HG03108 (cell line): Measurements from ENCODE around the gene ZNHIT2.
"Not testable (repeated sequence)": the region's sequence is repeated elsewhere in the genome, so short reads cannot be mapped to it uniquely, and the experiment has no call there.

ENCODE experiments used
- ATAC-seq: cut with Tn5 transposase; IDR thresholded peaks from one replicate; pipeline ENCODE4 v1.9.1; 2021; ENCODE audit warnings: moderate library complexity; ENCODE audit not compliant: unreplicated experiment

The ZNHIT2 gene

GRCh38 chr11:65117206-65118096 is at the start of gene ZNHIT2:
ZNHIT2 (minus strand) TSS chr11:65117701; CDS start chr11:65117653, 48 bp downstream.
- peak; percentile 60 for ATAC-seq

DNA sequence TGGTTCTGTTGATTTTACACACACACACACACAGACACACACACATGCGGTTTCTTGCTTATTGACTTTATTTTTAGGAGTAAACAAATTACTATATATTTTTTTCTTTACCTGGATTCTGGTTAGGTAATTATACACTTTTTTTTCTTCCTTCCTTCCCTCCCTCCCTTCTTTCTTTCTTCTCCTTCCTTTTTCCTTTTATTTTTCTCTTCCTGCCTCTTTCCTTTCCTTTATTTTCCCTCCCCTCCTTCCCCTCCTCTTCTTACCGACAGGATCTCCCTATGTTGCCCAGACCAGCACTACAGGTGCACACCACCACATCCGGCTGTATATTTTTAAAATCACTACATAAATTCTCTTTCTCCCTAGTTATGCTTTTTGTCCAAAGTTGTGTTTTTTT is 49.4 kb upstream of the ZNHIT2 start:
- no peak for ATAC-seq

GRCh38 chr11:65165410-65166317 is 48.2 kb upstream of the ZNHIT2 start:
- no peak for ATAC-seq

DNA sequence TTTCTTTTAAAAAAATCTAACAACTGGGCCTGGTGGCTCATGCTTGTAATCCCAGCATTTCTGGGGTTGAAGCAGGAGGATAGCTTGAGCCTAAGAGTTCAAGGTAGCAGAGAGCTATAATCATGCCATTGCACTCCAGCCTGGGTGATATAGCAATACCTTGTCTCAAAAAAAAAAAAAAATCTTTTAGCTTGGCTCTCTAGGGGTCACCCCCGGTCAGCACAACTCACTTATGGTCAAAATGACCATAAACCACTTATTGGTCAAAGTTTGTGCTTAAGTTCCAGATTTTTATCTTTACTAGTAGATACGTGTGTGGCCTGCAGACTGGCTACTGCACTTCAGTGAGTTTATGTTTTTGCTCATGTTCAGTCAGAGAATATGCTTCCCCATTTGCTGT is 46.2 kb upstream of the ZNHIT2 start:
- ATAC-seq, result no peak

DNA sequence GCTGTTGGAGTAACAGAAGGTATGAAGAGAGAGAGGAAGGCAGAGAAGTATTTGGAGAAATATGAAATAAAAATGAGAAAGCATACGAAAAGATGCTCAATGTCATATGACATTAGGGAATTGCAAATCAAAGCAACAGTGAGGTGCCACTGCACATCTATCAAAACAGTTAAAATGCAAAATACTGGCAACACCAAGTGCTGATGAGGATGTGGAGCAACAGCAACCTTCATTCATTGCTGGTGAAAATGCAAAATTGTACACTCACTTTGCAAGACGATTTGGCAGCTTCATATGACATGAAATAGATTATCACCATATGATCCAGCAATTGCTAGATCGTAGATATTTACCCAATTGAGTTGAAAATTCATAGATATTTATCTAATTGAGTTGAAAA is 43.1 kb upstream of the ZNHIT2 start:
- no peak for ATAC-seq

GRCh38 chr11:65159012-65159411 is 41.5 kb upstream of the ZNHIT2 start:
- ATAC-seq, result no peak

DNA sequence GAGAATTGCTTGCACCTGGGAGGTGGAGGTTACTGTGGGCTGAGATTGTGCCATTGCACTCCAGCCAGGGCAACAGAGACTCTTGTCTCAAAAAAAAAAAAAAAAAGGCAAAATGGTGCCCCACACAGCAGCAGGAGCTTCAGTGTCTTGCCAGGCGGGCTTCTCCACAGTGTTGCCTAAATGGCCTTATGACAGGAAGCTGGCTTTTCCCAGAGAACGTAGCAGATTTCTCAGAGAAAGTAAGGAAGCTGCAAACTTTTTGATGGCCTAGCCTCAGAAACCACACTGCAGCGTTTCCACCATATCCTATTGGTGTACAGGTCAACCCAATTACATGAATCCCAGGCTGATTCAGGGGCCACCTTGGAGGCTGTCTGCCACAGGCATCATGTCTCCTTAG is 39.8 kb upstream of the ZNHIT2 start:
- no peak for ATAC-seq

DNA sequence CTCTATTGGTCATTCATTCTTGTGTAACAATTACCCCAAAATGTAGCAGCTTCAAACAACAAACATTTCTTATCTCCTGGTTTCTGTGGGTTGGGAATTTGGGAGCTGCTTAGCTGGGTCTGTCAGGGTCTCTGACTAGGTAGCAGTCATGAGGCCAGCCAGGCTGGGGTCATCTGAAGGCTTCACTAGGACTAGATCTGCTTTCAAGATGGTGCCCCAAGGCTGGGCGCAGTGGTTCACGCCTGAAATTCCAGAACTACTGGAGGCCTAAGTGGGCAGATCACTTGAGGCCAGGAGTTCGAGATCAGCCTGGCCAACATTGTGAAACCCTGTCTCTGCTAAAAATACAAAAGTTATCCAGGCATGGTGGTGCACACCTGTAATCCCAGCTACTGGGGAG is 39.4 kb upstream of the ZNHIT2 start:
- ATAC-seq, result no peak

DNA sequence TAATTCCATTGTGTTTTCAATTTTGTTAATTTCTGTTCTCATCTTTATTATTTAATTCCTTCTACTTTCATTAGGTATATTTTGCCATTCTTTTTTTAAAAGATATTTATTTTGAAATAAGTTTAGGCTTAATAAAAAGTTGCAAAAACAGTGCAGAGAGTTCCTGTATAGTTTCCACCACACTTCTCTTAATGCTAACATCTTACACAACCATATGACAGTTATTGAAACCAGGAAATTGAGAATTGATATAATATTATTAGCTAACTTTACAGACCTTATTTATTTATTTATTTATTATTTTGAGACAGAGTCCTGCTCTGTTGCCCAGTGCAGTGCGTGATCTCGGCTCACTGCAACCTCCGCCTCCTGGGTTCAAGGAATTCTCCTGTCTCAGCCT is 38.8 kb upstream of the ZNHIT2 start:
- ATAC-seq, result no peak

DNA sequence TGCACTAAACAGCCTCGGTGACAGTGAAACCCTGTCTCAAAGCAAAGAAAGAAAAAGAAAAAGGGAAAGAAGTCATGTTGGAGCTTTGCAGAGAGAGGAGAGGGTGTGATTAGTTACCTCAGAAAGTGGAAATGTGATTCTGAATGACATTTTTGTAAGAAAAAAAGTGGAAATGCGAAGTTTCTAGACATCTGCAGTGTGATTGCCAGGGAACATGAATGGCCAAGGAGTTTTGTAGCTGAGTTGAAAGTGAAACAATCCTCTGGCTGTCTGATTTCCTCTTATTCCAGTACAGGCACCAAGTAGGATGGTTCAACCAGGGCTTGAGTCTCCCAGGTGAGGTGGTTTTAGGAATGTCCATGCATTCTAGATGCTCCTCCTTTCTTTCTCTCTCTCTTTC is 34.6 kb upstream of the ZNHIT2 start:
- no peak for ATAC-seq

DNA sequence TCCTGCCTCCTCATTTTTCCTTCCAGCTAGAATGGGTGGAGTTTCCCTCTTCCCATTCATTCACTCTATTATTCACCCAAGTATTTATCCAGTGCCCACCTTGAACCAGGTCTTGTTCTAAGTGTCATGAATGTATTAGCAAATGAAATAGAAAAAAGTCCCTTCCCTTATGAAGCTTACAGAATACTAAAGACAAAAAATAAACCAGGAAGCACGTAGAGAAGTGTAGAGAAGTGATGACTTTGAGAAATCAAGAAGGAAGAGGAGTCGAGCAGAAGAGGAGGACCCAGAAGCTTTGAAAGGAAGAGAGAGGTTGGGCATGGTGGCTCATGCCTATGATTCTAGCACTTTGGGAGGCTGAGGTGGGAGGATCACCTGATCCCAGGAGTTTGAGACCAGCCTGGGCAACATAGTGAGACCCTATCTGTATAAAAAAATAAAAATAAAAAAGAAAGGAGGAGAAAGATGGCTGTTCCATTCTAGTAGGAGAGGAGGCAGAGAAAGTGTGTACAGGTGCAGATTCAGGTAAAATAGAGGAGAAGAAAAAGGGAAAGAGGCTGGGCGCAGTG is 33.9 kb upstream of the ZNHIT2 start:
- ATAC-seq, result no peak

DNA sequence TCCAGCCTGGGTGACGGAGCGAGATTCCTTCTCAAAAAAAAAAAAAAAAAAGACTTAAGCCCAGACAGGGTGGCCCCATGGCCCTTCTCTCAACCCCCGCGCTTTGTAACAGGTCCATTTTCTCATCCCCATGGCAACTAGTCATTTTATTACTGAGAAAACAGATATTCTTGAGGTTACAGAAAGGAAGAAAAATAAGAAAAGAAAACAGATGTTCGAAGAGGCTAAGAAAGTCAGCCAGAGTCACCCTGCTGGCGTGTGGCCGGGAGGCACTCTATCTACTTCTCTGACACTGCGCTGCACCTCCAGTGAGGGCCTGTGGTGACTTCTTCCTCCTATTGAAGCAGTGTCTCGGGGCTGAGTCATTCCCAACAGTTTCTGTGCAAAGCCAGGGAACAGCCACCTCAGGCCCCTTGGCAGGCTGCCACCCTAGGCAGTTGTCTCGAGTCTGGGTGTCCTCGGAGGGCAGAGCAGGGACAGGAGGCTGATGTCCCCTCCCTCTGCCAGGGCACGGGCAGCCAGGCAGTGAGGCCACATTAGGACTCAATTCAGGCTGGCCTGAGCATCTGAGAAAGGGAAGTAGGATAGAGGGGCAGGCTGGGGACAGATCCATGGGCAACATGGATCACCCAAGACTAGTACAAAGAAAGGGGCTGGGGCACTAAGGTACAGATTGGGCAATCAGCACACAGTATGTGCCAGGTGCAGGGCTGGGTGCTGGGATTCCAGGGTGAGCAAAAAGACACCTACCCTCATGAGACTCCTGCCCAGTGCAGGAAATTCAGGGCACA is 33.2 kb upstream of the ZNHIT2 start:
- ATAC-seq, result peak; percentile 53

- ATAC-seq, result not testable (repeated sequence)
These were observed 32.6 kb upstream of the ZNHIT2 start for GRCh38 chr11:65150131-65150508.

DNA sequence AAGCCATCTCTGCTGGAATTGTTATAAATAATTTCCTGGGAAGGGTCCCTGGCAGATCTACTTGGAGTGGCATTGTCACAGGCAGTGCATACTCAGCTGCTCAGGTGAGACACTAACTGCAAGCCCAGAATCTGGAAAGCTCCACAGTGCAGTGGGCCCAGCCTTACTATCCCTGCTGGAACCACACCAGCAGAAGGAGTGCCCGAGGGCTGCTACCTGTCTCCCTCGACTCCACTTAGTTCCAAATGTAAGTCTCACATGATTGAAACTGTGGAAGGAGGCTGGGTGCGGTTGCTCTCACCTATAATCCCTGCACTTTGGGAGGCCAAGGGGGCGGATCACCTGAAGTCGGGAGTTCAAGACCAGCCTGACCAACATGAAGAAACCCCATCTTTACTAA is 31.2 kb upstream of the ZNHIT2 start:
- no peak for ATAC-seq

GRCh38 chr11:65147352-65148075 is 30.0 kb upstream of the ZNHIT2 start:
- ATAC-seq, result no peak

DNA sequence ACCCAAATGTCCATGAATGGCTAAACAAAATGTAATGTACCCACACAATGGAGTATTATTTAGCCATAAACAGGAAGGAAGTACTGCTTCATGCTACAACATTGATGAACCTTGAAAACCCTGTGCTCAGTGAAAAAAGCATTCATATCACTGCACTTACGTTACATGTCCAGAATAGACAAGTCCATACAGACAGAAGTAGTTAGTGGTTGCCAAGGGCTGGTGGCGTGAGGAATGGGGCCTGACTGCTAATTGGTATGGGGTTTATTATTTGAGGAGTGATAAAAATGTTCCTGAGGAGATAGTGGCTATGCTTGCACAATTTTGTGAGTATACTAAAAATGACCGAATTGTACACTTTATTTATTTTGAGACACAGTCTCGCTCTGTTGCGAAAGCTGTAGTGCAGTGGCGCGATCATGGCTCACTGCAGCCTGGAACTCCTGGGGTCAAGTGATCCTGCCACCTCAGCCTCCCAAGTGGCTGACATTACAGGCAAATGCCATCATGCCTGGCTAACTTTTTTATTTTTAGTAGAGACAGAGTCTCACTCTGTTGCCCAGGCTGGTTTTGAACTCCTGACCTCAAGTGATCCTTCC is 24.5 kb upstream of the ZNHIT2 start:
- no peak for ATAC-seq

DNA sequence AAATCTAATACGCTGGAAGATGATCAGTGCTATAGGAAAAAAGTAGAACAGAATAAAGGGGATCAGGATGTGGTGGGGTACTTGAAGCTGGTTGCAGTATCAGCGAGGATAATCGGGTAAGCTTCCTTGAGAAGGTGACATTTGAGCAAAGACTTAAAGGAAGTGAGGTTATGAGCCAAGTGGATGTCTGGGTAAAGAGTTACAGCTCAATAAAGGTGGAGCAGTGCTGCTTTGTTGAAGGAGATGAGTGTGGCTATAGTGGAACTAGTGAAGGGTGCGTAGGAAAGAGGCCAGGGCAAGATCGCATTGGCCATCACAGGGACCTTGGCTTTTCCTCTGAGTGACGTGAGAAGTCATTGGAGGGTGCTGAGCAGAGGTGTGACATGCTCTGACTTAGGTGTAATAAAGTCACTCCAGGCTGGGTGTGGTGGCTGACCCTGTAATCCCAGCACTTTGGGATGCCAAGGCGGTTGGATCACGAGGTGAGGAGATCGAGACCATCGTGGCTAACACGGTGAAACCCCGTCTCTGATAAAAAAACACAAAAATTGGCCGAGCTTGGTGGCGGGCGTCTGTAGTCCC is 19.1 kb upstream of the ZNHIT2 start:
- ATAC-seq, result no peak

DNA sequence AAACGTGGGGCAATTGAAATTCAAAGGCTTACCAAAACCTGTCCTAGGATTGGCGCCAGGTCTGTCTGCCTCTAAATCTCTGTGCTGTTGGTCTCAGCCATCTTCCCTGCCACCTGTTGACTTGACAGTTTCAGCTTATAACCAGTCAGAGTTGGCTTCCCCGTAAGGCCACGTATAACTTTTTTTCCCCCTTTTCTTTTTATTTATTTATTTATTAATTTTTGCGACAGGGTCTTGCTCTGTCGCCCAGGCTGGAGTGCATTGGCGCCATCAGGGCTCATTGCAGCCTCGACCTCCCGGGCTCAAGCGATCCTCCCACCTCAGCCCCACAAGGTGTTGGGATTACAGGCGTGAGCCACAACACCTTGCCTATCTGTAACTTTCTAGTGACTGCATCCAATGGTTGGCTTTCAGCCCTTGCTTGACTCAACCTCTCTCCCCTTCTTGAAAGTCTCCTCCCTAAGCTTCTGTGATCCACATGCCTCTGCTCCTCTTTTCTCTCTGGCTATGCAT is 18.2 kb upstream of the ZNHIT2 start:
- no peak for ATAC-seq

DNA sequence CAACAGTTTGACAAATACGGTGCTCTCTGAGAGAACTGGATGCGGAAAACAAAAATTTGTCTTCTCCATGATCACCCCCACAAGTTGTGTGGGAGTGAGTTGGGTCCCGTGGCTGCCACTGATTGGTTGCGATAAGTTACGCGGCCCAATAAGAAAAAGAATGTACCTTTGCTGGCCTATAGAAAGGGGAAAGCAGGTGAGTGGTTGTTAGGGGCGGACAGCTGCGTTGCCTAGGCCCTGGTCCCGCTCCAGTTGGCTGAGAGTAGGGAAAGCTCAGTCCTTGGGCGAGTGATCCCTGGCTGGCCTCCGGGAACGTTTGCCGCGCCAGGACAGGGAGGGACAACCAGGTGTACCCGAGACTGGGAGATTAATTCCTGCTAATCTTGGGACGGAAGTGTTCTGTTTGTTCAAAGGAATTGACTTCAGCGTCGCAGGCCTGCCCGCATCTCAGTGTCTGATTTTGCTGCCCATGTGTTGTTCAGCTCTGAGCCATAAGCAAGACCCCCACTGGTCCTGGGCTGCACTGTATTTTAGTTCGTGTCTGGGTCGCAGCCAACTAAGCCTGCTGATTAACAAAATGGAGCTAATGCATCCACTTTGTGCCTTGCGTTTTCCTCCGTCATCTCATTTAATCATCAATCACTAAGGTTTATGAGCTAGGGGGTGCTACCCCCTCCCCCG is 17.6 kb upstream of the ZNHIT2 start:
- peak; percentile 62 for ATAC-seq
